OCI-LY7 (cell line): ENCODE data around the gene TBX20.

Experiments used
- EZH2phosphoT487 ChIP-seq: fragments of 200-600 bp; sonication (generic); IDR thresholded peaks from 2 replicates; pipeline ENCODE4 v1.6.1; 2018; ENCODE audit warnings: low read depth, borderline replicate concordance, mild to moderate bottlenecking, mixed run types, antibody characterized with exemption, low read length, moderate library complexity, mixed read lengths
- TF ChIP-seq, protein P1 (sequence below): fragments of 200-600 bp; sonication (generic); conservative IDR thresholded peaks from 2 replicates; pipeline ENCODE4 v1.5.1; 2014; ENCODE audit warnings: mild to moderate bottlenecking, antibody characterized with exemption, low read length, moderate library complexity, mixed read lengths

DNA sequence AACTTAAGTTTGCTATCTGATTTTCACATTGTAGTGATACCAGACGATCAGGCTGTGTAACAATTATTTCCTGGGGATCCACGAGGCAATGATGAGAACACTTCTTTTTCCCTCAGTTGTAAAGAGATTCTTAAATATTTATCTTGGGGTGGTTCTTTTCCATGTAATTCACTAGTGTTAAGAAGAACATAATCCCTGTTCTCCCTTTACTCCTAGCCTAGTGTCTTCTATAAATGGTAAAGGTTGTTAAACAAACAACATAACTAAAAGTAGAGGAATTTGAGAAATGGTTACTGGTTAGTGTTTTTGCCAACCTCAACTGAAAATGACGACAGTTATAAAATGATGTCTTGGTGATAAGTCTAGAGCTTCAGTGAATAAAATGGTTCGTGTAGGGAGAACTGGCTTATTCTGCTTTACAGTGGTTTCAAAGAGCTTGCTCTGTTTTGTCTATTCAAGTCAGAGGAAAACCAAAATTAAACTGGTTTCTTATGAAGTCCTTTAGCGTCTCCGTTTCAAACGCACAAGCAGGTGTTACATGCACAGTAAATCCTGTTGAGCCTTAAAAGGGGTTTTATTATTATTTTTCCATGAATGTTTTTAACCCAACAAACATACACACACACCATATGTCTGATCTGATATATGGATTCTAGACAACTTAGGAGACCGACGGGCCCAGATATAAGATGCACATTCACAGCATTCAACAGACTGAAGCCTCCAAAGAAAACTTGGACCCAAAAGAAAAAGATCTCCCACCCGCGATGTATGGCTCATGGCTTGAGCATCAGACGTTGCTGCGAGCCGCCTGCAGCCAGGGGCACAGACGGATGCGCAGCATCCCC is 1.1 kb downstream of the TBX20 start:
- TF ChIP-seq, protein P1, sequence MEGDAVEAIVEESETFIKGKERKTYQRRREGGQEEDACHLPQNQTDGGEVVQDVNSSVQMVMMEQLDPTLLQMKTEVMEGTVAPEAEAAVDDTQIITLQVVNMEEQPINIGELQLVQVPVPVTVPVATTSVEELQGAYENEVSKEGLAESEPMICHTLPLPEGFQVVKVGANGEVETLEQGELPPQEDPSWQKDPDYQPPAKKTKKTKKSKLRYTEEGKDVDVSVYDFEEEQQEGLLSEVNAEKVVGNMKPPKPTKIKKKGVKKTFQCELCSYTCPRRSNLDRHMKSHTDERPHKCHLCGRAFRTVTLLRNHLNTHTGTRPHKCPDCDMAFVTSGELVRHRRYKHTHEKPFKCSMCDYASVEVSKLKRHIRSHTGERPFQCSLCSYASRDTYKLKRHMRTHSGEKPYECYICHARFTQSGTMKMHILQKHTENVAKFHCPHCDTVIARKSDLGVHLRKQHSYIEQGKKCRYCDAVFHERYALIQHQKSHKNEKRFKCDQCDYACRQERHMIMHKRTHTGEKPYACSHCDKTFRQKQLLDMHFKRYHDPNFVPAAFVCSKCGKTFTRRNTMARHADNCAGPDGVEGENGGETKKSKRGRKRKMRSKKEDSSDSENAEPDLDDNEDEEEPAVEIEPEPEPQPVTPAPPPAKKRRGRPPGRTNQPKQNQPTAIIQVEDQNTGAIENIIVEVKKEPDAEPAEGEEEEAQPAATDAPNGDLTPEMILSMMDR: no peak
- TF ChIP-seq EZH2phosphoT487: 0 out of 2 replicates have a peak, but pooled peaks have one; percentile 54
